Measurements from ENCODE around the gene LIN9.

Gene LIN9

DNA sequence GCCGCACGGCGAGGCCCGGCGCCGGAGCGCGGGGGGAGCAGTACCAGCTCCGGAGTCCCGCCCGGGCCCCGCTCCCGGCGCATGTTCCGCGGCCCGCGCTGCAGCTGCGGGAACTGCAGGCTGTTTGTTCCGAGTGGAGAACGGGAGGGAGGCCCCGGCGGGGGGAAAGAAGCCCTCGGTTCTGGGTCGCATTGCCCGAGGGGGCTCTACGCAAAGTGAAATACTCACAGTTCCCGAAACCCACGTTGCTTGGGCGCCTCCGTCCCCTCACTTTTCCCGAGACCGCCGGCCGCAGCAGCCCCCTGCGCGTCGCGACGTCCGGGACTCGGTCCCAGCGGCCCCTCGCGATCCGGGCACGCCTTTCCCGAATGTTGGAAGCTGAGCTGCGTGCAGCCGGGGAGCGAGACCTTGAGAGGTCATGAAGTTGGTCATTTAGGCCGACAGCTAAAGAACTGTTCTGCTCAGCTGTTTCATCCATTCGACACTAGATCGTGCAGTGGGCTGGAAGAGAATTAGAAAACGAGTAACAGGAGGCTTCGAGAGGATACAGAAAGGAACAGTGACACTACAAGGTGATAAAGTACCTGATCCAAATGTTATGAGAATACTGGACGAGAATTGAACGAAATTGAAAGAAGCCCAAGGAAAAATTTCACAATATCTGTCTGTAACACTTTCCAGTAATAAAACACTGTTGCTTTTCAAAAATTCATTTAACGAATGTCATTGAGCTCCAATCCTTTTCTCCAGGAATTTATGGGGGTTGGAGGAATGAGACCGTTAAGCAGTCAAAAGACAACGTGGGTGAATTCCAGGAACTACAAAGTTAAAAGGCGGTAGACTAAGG is 657 bp upstream of the LIN9 start:
- peaks cover 7% of the 10 kb centered on the region for H3K36me3 Mint-ChIP-seq (ENCODE audit: low read depth)
- intact Hi-C loops (cut with micrococcal nuclease), result loop anchor here (5.0 kb wide), 1 partner anchor 98 kb away; the partner anchor contains the start of gene PARP1
- H3K27me3 Mint-ChIP-seq, result peaks cover 12% of the 10 kb centered on the region
- H3K27ac Mint-ChIP-seq, result no peak overlapping the region
- H3K9me3 Mint-ChIP-seq, result no peaks in the 10 kb centered on the region
- peaks cover 15% of the 10 kb centered on the region for H3K4me1 Mint-ChIP-seq (ENCODE audit: low read depth)
- H3K4me3 Mint-ChIP-seq, result peak overlapping the region; percentile 78

DNA sequence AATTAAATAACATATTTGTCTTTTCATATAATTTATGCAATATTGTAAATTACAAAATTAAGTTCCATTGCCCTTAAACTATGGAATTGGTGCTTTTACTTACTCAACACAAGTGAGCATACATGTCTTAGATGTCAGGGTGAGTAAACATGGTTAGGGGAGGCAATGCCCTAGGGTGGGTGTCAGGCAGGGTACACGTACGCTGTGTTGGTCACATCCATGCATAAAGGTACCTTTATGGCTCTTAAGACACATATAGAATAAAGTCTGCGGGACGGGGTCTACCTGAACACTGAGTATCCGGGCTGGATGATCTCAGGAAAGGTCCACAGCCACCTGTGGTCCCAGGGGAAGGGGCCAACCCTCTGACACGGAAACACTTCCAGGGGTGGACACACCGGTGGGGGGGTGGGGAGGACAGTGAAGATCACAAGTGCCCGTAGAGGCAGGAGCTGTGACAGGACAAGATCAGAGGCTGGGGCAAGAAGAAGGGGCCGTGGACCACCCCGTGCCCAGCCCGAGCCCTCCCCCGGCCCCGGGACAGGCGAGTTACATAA is 720 bp downstream of the LIN9 start:
- Mint-ChIP-seq H3K27me3 (peaks cover 12% of the 10 kb centered on the region), H3K4me3 (peak overlapping the region; percentile 91), H3K27ac (peak overlapping the region; percentile 83), H3K9me3 (no peaks in the 10 kb centered on the region), H3K4me1 (ENCODE audit: low read depth) (peaks cover 16% of the 10 kb centered on the region), H3K36me3 (ENCODE audit: low read depth) (peaks cover 7% of the 10 kb centered on the region)
- intact Hi-C loops (cut with micrococcal nuclease), result loop anchor here (5.0 kb wide), 1 partner anchor 99 kb away; the partner anchor contains the start of gene PARP1

DNA sequence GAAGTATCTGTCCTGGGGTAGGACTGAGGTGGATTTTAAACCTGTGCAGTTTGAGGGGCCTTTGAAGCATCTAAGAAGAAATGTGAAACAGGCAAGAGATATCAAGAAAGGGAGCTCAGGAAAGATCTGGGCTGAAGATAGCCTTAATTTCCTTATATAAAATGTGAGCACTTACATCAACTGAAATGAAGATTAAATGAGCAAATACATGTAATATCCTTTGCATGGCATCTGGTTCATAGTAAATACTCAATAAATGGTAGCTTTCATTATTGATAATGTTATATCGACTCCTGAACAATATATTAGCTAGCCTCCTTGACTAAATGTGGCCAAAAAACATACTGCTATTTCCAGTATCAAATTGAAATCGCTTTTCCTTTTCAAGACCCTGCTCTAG is 2.5 kb downstream of the LIN9 start:
- Mint-ChIP-seq H3K9me3 (no peaks in the 10 kb centered on the region), H3K36me3 (ENCODE audit: low read depth) (peaks cover 7% of the 10 kb centered on the region), H3K27ac (no peak overlapping the region), H3K27me3 (peaks cover 12% of the 10 kb centered on the region), H3K4me1 (ENCODE audit: low read depth) (peaks cover 23% of the 10 kb centered on the region), H3K4me3 (no peak overlapping the region)
- intact Hi-C loops (cut with micrococcal nuclease), result loop anchor here (5.0 kb wide), 1 partner anchor 101 kb away; the partner anchor contains the start of gene PARP1

DNA sequence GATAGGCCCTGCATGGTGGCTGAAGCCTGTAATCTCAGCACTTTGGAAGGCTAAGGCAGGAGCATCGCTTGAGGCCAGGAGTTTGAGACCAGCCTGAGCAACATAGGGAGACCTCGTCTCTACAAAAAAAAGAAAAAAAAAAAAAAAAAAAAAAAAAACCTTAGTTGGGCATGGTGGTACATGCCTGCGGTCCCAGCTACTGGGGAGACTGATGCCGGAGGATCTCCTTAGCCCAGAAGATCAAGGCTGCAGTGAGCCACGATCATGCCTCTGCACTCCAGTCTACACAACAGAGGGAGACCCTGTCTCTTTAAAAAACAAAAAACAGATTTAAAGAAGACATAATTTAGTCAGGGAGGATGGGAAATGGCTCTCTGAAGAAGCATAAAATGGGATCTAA is 3.8 kb downstream of the LIN9 start:
- intact Hi-C loops (cut with micrococcal nuclease), result loop anchor here (5.0 kb wide), 1 partner anchor 102 kb away; the partner anchor contains the start of gene PARP1
- H3K4me1 Mint-ChIP-seq (ENCODE audit: low read depth), result peaks cover 26% of the 10 kb centered on the region
- no peaks in the 10 kb centered on the region for H3K9me3 Mint-ChIP-seq
- peaks cover 7% of the 10 kb centered on the region for H3K36me3 Mint-ChIP-seq (ENCODE audit: low read depth)
- H3K27me3 Mint-ChIP-seq, result peaks cover 9% of the 10 kb centered on the region
- no peak overlapping the region for H3K27ac Mint-ChIP-seq
- H3K4me3 Mint-ChIP-seq, result no peak overlapping the region

DNA sequence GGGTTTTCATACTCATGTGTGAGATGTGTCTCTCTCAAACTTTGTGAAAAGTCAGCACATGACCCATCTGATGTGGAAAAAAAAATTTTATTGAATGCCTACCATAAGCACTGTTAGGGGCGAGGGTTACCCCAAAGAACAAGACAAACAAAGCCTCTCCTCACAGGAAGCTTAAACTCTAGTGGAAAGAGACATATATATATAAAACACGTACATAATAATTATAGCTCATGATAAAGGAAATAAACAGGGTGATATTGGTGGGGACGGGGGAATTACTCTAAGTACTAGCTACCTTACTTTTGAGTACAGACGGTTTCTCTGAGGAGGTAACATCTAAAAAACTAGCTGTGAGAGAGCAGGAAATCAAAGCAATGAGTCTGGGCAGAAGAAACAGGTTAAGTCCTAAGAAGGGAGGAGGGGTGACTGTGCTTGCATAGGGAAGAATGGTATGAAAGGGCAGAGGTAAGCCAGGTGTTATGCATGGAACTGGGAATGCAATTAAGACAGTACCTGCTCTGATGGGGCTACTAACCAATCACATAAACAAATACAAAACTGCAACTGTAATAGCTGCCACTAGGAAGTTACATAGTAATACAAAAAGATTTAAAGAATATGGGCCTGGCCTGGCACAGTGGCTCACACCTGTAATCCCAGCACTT is 4.5 kb downstream of the LIN9 start:
- peaks cover 18% of the 10 kb centered on the region for H3K4me1 Mint-ChIP-seq (ENCODE audit: low read depth)
- no peak overlapping the region for H3K27ac Mint-ChIP-seq
- peaks cover 8% of the 10 kb centered on the region for H3K36me3 Mint-ChIP-seq (ENCODE audit: low read depth)
- intact Hi-C loops (cut with micrococcal nuclease), result no loop called here
- H3K9me3 Mint-ChIP-seq, result no peaks in the 10 kb centered on the region
- H3K27me3 Mint-ChIP-seq, result peaks cover 2% of the 10 kb centered on the region
- no peak overlapping the region for H3K4me3 Mint-ChIP-seq

DNA sequence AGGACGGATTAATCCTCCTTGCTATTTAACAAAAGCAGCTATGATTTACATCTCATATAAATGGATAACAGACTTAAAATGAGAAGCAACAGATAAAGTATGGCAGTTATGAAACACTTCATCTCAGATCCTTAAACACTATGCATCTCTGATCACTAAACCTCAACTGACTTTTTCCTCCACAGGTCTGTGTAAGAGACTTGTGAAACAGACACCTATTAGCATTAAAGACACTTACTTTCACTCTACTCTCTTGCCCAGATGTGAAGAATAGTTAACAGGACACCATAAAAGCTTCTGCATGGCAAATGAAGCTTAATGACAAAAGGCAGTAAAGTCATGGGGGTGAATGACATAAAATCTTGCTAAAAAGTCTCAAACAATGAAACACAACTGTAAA is 6.2 kb downstream of the LIN9 start:
- no peak overlapping the region for H3K4me3 Mint-ChIP-seq

DNA sequence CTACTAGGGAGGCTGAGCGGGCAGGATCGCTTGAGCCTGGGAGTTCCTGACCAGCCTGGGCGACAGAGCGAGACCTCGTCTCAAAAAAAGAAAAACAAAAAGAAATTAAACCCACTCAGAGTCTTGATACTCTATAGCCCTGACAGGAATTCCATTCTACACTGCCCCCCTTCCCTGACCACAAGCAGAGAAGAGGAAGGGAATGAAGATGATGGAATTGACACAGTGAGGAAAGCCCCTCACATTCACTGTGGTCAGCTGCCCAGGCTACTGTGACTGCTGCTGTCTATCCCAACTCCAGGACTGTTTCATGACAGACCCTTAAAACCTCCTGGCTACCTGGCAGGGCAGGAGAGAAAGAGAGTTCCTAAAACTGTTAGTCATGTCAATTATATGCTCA is 12.1 kb downstream of the LIN9 start:
- peaks cover 5% of the 10 kb centered on the region for H3K4me1 Mint-ChIP-seq (ENCODE audit: low read depth)
- H3K4me3 Mint-ChIP-seq, result no peak overlapping the region
- no peaks in the 10 kb centered on the region for H3K27me3 Mint-ChIP-seq
- H3K27ac Mint-ChIP-seq, result no peak overlapping the region
- H3K9me3 Mint-ChIP-seq, result no peaks in the 10 kb centered on the region
- intact Hi-C loops (cut with micrococcal nuclease), result no loop called here
- H3K36me3 Mint-ChIP-seq (ENCODE audit: low read depth), result peaks cover 36% of the 10 kb centered on the region

More for the DNA sequence above, 6.2 kb downstream of the LIN9 start:
- Mint-ChIP-seq H3K9me3 (no peaks in the 10 kb centered on the region), H3K36me3 (ENCODE audit: low read depth) (peaks cover 15% of the 10 kb centered on the region), H3K27ac (no peak overlapping the region), H3K27me3 (no peaks in the 10 kb centered on the region), H3K4me1 (ENCODE audit: low read depth) (peaks cover 18% of the 10 kb centered on the region)
- intact Hi-C loops (cut with micrococcal nuclease), result no loop called here

DNA sequence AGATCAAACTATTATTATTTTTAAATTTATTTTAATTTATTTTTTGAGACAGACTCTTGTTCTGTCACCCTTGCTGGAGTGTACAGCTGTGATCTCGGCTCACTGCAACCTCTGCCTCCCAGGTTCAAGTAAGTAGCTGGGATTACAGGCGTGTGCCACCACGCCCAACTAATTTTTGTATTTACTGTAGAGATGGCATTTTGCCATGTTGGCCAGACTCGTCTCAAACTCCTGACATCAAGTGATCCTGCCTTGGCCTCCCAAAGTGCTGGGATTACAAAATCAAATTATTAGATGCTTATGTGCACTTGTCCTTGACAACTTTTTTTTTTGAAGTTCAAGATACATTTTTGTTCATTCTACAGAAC is 15.4 kb downstream of the LIN9 start:
- H3K27me3 Mint-ChIP-seq, result no peaks in the 10 kb centered on the region
- H3K9me3 Mint-ChIP-seq, result no peaks in the 10 kb centered on the region
- no peak overlapping the region for H3K4me3 Mint-ChIP-seq
- intact Hi-C loops (cut with micrococcal nuclease), result no loop called here
- no peaks in the 10 kb centered on the region for H3K4me1 Mint-ChIP-seq (ENCODE audit: low read depth)
- peaks cover 29% of the 10 kb centered on the region for H3K36me3 Mint-ChIP-seq (ENCODE audit: low read depth)
- no peak overlapping the region for H3K27ac Mint-ChIP-seq

DNA sequence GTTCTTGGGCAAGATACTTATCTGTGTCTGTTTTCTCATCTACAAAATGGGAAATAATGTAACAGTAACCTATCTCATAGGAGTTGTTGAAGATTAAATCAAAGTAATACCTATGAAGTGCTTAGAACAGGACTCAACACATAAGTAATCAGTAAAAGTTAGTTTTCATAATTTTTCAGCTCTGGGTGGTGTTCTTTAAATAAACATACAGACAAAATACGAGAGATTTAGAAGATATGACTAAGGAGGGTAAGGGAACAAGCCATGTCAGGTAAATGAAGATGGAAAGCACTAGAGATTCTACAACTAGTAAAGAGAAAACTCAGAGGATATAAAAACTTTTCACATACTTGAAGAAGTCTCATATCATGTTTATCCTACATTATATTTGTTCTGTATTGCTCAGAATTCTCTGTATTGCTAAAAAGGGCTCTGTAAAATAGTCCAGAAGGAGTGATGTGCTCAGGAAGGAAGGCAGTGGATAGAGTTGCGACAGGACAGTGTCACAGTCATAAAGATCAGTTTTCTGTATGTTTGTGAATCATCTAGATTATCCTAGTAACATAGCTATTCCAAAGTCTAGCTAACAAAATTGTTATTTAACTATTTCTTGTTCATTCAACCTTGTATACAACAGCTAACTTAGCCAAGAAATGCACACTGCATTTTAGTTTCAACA is 16.0 kb downstream of the LIN9 start:
- no peaks in the 10 kb centered on the region for H3K4me1 Mint-ChIP-seq (ENCODE audit: low read depth)
- H3K27me3 Mint-ChIP-seq, result no peaks in the 10 kb centered on the region
- intact Hi-C loops (cut with micrococcal nuclease), result no loop called here
- H3K27ac Mint-ChIP-seq, result no peak overlapping the region
- H3K36me3 Mint-ChIP-seq (ENCODE audit: low read depth), result peaks cover 24% of the 10 kb centered on the region
- no peak overlapping the region for H3K4me3 Mint-ChIP-seq
- H3K9me3 Mint-ChIP-seq, result no peaks in the 10 kb centered on the region

DNA sequence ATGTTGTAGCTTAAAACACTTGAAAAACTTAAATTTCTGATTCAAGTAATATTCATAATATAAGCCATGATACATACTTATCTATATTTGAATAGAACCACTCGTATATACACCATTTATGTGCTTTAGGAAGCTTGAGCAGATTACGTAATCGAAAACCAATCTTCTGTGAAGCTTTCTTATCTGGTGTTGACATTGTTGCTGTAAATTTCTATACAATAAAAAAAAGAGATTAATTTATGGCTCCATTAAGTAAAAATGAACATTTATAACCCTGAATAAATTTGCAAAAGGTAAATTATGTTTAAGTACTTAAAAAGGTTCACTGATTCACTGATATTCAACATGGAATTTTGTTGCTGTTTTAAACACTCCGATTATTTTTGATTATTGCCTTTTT is 21.4 kb downstream of the LIN9 start:
- intact Hi-C loops (cut with micrococcal nuclease), result no loop called here
- Mint-ChIP-seq H3K9me3 (no peaks in the 10 kb centered on the region), H3K27me3 (no peaks in the 10 kb centered on the region), H3K4me3 (no peak overlapping the region), H3K36me3 (ENCODE audit: low read depth) (no peaks in the 10 kb centered on the region), H3K4me1 (ENCODE audit: low read depth) (no peaks in the 10 kb centered on the region), H3K27ac (no peak overlapping the region)

DNA sequence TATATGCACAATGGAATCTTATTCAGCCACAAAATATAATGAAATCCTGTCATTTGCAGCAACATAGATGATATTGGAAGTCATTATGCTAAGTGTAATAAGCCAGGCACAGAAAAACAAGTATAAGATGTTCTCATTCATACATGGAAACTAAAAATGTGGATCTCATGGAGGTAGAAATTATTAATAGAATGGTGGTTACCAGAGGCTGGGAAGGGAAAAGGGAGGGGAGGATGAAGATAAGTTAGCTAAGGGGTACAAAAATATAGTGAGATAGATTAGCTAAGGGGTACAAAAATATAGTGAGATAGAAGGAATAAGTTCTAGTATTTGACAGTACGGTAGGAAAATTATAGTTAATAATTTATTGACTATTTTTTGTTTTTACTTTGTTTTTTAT is 27.9 kb downstream of the LIN9 start:
- H3K9me3 Mint-ChIP-seq, result no peaks in the 10 kb centered on the region
- H3K4me3 Mint-ChIP-seq, result no peak overlapping the region
- intact Hi-C loops (cut with micrococcal nuclease), result no loop called here
- H3K27me3 Mint-ChIP-seq, result no peaks in the 10 kb centered on the region
- H3K27ac Mint-ChIP-seq, result no peak overlapping the region
- no peaks in the 10 kb centered on the region for H3K4me1 Mint-ChIP-seq (ENCODE audit: low read depth)
- H3K36me3 Mint-ChIP-seq (ENCODE audit: low read depth), result peaks cover 6% of the 10 kb centered on the region

DNA sequence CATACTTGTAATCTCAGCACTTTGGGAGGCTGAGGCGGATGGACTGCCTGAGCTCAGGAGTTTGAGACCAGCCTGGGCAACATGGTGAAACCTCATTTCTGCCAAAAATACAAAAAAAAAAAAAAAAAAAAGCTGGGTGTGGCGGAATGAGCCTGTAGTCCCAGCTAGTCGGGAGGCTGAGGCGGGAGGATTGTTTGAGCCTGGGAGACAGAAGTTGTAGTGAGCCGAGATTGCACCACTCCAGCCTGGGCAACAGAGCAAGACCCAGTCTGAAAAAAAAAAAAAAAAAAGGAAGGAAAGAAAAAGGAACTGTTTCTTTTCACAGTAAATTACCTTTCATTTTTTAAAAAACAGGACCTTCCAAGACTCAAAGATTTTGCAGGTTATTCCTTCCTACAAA is 29.5 kb downstream of the LIN9 start:
- Mint-ChIP-seq H3K9me3 (no peaks in the 10 kb centered on the region), H3K27ac (no peak overlapping the region), H3K4me1 (ENCODE audit: low read depth) (no peaks in the 10 kb centered on the region), H3K4me3 (no peak overlapping the region), H3K36me3 (ENCODE audit: low read depth) (peaks cover 6% of the 10 kb centered on the region), H3K27me3 (no peaks in the 10 kb centered on the region)
- intact Hi-C loops (cut with micrococcal nuclease), result no loop called here

DNA sequence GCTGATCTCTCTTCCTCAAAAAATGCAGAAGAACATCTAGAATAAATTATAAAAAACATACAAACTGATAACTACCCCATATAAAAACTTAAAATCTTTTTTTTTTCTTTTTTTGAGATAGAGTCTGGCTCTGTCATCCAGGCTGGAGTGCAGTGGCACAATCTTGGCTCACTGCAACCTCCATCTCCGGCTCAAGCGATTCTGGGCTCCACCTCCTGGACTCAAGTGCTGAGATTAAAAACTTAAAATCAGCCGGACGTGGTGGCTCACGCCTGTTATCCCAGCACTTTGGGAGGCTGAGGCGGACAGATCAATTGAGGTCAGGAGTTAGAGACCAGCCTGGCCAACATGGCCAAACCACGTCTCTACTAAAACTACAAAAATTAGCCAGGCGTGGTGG is 31.1 kb downstream of the LIN9 start:
- Mint-ChIP-seq H3K4me1 (ENCODE audit: low read depth) (no peaks in the 10 kb centered on the region), H3K9me3 (no peaks in the 10 kb centered on the region), H3K27ac (no peak overlapping the region), H3K36me3 (ENCODE audit: low read depth) (peaks cover 6% of the 10 kb centered on the region), H3K4me3 (no peak overlapping the region), H3K27me3 (no peaks in the 10 kb centered on the region)
- intact Hi-C loops (cut with micrococcal nuclease), result no loop called here

DNA sequence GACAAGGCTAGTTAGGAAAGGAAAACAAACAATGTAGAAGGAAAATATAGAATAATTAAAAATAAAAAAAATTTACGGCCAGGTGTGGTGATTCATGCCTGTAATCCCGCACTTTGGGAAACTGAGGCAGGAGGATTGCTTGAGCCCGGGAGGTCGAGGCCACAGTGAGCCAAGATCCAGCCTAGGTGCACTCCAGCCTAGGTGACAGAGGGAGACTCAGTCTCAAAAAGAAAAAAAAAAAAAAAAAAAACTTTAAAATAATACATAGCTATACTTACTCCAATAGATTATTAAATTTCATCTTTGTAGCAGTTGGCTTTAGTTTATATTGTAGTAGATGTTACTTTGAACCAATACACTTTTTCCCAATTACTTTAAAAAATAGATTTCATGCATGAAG is 32.0 kb downstream of the LIN9 start:
- Mint-ChIP-seq H3K4me3 (no peak overlapping the region), H3K36me3 (ENCODE audit: low read depth) (peaks cover 6% of the 10 kb centered on the region), H3K27me3 (no peaks in the 10 kb centered on the region), H3K4me1 (ENCODE audit: low read depth) (no peaks in the 10 kb centered on the region), H3K9me3 (no peaks in the 10 kb centered on the region), H3K27ac (no peak overlapping the region)
- intact Hi-C loops (cut with micrococcal nuclease), result no loop called here
